ENCODE data around the gene RPL36.
"Not testable (repeated sequence)": the region's sequence is repeated elsewhere in the genome, so short reads cannot be mapped to it uniquely, and the experiment has no call there.

The RPL36 gene

DNA sequence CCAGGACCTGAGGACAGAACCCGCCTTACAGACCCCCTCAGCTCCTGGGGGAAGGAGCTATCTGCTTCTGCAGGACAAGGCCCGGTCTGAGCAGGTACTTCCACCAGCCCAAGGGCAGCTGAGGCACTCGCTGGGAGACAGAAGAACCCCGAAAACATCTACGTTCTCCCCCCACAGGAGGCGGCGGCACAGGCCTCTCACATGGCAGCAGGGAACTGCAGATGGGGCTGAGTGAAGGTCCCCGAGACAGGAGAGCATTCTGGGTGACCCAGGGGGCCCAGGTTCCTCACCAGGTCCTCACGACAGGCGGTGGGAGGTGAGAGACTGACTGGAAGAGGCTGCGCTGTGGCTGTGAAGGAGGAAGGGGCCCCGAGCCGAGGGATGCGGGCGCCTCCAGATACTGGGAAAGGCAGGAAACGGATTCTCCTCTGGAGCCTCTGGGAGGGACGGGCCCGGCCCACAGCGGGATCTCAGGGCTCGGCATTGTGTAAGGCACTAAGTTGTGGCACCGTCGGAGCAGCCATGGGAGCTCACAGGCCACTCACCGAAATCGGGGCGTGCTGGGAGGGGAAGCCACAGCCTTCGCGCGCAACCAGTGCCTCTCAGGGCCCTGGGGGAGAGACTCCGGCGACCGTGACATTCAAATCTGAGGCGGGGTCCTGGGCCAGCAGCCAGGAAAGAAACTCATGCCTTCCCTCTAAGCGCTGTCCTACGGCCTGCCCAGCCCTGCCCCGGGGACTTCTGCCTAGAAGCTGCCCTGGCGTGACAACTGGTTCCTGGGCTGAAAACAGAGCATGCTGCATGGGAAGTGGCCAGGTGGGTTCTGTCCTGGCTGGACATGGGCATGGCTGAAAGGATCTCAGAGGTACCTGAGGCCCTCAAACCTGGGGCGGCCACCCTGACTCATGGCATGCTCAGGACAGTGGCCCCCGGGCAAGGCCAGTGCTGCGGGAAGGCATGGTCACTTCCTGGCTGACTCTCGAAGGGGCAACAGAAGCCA, 14.0 kb downstream of the RPL36 start:
- DNase-seq, result no peak

DNA sequence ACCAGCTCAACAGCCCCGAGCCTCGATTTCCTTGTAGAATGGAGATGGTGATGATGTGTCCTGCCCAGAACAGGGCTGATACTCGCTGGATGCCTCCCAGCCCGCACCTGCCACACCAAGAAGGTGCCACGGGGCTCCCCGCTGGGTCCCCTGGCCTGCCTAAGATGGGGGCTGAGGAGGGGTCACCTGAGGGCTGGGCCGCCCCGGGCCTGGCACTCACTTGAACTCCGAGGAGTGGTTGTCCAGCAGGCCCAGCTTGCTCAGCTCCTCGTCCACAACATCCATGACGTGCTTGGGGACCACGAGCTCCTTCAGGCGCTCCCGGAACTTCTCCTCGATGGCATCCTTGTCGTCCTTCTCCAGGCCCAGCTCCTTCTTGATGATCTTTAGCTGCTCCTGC, 15.5 kb downstream of the RPL36 start:
- DNase-seq, result no peak

DNA sequence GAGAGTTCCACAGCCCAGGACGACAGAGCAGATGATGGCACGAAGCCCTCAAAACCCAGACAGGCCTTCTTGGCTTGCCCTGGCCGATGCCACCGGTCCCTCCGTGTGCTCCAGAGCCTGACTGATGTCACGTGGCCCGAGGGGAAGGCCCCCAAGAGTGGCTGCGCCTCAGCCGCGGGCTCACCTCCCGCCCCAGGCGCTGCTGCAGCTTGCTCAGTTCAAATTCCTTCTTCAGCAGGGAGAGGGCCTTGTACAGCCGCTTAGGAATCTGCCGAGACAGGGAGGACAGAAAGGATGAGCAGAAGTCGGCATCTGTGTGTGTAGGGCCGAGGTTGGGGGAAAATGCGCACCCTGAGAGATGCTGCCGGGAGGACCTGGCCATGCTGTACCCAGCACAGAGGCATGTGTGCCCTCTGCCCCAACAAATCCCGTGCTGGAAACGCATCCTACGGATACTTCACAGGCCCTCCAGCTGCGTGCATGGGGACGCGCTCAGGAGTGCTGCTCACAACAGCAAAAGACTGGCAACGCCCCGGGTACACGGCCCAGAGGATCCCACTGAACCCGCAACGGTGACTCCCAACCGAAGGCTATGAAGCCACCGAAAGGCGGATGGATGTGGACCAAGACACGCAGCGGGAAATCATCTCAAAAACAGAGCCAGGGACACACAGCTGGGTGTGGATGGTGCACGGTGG, 16.9 kb downstream of the RPL36 start:
- no peak for DNase-seq

DNA sequence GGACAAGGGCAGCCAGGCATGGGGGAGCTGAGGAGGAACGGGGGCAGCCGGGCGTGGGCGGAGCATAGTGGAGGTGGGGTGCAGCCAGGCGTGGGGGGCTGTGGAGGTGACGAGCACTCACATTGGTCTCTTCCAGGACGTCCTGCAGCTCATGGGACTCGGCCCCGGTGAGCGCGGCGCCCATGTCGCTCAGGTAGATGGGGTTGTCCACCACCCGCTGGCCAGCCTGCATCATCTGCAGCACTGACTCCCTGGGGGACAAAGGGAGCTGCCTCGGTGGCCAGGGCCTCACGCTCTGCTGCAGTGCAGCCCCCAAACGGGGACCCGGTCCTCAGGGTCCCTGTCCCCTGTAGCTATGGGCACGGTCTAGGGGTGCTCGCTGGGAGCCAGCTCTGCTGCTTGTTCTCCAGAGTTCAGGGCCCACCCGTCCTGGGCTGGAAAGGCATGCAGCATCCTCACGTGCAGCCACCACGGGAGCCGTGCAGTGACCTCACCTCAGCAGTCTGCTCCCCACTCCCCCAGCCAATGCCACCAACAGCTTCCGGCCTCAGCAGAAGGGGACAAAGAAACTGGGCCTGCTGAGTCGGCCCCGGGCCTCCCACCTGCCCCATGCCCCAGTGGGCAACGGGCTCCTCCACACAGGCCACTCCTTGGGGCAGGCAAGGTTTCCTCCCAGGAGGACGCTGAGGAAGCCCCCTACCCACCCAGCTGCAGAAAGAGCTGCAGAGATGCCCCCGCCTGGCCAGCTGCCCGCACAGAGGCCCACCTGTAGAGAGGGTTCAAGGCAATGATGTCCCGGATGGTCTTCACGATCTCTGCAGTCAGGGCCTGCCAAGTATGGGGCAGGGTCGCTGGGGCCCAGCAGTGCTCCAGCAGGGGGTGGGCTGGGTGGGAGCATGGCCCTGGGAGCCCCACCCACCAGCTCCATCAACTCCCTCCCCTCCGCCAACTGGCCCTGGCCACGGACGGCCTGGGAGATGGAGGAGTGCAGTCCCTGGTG, 17.8 kb downstream of the RPL36 start:
- DNase-seq, result no peak

DNA sequence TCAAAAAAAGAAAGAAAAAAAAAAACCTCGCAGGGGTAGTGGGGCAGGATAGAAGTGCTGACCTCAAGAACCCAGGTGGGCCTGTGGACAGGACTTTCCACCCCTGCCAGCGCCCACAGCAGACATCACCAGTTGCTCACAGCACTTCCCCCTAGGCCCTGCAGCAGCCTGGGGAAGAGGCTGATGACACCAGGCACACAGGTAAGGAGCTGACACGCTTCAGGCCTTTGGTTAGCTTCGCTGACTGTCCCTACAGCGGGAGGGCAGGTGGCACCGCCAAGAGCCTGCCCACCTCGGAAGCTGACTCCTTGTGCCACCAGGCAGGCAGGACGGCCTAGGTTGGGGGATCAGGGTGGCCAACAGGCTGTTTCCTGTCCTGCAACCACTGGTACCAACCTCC, 20.9 kb downstream of the RPL36 start:
- DNase-seq, result no peak

DNA sequence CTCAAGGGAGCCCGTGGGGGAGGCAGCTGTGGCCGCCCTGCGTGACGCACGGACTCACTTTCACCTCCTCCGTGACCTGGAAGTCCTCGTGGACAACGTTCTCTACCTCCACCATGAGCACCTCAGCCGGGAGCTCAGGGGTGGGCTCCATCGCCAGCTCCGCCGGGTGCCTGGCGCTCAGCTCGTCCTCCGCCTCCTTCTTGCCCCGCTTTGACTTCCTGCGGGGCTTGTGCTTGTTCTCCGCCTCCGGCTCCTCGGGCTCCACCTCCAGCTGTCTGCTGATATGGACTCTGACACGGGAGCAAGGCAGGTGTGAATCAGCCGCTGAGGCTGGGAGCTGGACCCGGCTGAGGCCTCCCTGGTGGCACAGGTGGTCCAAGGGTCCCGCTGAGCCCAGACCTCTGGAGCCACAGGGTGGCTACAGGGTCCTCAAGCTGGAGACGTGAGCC, 21.6 kb downstream of the RPL36 start:
- no peak for DNase-seq

DNA sequence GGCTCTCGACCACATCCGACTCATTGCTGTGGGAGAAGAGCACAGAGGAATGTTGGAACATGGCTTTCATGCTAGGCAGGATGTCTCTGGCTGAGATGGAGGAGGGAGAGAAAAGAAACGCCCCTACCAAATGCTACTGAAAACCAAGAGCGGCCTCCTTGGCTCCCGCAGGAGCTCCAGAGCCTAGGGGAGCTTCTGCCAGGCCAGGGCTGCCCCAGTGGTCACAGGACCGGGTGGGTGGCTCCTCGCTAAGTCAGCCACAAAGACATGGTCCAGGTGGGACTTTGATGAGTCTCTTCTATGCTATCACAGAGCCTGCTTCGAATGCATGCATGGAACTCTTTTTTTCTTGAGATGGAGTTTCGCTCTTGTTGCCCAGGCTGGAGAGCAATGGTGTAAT, 23.1 kb downstream of the RPL36 start:
- DNase-seq, result no peak

DNA sequence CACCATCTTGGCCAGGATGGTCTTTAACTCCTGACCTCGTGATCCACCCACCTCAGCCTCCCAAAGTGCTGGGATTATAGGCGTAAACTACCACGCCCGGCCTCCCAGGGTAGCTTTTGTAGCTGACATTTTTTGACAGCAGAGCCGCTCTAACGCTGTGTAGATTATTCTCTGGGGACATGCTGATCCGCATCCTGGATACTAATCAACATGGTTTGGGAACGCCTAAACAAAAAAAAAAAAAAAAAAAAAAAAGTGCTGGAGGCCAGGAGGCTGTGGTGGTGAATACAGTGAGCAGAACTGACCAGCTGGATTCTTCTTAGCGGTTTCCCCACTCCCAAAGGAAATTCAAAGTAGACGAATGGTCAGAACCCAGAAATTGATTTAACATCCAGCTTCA, 24.7 kb downstream of the RPL36 start:
- DNase-seq, result no peak

DNA sequence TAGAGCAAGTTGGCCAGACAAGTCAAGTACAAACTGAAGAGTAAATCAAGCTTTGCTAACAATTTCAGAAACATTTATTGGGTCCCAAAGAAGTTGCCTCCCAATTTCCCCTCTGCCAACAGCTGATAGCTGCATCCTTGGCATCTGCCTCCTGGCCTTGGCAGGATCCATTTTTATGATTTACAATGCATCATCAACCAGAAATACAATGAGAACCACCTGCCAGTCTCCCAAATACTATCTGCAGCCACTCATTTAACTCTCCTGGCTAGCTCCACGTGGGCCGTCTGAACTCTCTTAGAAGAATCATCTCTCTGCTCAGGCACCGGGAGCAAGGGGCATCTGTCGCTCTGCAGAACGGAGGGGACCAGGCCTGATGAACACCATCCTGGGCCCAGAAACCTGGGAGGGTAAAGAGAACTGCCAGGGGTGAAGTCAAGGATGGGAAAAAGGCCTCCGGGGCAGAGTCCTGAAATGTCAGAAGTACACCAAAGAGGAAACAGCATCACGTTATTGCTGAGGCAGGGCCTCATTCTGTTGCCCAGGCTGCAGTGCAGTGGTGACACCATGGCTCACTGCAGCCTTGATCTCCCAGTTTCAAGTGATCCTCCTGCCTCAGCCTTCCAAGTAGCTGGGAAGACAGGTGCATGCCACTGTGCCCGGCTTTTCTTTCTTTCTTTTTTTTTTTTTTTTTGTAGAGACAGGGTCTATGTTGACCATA, 27.3 kb downstream of the RPL36 start:
- DNase-seq, result no peak

DNA sequence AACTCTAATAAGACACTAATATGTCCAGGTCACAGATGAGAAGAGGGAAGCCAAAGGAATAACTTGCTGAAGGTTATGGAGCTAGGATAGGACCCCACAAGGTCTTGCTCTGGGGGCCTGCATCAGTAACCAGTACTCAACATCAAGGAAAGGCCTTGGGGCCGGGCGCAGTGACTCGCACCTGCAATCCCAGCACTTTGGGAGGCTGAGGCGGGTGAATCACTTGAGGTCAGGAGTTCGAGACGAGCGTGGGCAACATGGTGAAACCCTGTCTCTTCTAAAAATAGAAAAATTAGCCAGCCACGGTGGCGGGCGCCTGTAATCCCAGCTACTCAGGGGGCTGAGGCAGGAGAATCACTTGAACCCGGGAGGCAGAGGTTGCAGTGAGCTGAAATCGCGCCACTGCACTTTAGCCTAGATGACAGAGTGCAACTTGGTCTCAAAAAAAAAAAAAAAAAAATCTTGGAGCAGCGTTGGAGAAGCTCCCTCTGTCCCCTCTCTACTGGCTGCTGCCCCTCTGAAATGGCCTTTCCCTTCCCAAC, 28.0 kb downstream of the RPL36 start:
- no peak for DNase-seq

DNA sequence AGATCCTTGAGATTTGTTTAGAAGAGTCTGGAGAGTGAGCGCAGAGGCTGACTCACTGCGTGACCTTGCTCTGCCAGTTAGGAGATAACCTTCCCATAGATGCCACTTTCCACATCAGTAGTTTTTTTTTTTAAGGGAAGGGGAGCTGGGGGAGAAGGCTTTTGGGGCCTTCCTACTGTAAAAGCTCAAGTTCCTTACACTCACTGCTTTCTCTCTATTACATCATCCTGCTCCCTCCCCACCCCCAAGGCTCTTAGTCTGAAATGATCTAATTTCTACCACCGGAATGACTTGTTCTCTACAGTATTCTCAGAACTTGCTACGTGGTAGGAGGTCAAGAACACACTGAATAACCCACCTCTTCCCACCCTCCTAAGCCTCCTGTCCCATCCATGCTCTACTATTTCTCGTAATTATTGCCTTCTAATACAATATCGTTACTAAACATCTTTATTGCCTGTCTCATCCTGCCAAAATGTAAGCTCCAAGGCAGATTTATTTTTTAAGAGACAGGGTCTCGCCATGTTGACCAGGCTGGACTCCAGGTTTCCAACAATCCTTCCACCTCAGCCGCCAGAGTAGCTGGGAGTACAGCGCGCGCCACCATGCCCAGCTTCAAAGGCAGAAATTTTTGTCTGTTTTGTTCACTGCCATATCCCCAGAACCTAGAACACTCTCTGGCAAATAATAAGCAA, 28.6 kb downstream of the RPL36 start:
- DNase-seq, result no peak

DNA sequence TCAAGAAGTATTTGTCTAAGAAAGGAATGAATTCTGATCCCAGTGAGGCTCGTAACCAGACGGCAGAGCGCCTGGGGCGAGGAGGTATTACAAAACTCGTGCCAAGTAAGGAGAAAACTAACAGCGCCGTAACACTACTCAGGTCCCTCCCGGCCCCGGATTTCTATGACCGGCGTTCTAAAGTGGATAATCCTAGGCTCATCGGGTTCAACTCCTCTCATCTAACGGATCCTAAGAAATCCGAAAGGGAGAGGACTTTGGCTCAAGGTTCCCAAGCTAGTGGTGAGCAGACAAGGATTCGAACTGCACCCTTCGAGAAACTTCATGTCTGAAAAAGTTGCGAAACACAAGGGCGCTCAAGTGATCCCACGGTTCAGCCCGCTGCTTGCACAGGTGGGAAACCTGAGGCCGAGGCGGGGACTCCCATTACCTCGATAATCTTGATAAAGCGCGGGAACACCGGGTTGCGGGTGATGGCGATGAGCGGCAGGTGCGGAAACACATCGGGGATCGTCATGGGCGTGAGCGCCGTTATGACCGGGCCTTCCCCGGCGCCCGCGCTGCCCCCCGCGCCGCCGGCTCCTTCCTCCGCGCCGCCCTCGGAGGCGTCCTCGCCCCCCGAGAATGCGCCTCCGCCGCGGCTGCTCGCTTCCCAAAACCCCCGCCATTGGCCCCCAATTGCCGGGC, 29.3 kb downstream of the RPL36 start:
- no peak for DNase-seq

DNA sequence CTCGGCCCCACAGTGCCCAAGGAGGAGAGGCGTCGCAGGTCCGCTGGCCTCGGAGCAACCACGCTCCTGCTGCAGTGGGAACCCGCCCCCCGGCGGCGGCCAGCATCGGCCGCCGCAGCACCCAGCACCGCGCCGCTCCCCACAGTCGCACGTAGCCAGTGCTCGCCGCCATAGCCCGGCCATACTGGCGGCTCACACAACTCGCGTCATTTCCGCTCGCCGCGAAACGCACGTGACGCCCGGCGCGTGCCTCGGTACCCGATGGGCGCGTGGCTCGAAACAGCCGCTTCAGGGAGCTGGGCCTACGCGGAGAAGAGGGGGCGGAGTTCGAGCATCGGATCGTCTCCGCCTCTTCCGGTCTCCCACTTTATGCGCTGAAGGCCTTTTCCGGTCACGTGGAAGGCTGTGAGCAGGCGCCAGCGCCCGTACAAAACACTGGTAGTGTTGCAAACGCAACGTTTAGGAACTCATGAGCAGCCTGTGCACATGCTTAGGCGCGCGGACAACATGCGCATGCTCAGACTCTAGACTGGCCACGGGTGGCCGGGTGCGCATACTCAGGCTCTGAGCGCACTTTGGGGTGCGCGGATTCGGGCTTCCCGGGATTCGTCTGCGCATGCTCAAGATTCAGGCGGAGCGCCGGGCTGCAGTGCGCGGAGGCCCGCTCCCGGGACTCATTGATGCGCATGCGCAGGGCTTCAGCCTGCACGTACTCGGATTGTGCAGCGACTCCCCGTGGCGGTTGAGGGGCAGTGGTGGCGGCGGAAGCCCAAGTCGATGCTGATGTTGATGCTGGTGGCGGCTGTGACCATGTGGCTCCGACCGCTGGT, 30.1 kb downstream of the RPL36 start, which contains the start of the genes CATSPERD and LONP1:
CATSPERD (plus strand) TSS at position 677 of the 830 bp plus-strand sequence; CDS start at position 778, 101 bp downstream.
LONP1 (minus strand) TSS at position 186 of the 830 bp plus-strand sequence; CDS start at position 172, 14 bp downstream.
- DNase-seq, result peak; percentile 88 to 100 (median 98)

DNA sequence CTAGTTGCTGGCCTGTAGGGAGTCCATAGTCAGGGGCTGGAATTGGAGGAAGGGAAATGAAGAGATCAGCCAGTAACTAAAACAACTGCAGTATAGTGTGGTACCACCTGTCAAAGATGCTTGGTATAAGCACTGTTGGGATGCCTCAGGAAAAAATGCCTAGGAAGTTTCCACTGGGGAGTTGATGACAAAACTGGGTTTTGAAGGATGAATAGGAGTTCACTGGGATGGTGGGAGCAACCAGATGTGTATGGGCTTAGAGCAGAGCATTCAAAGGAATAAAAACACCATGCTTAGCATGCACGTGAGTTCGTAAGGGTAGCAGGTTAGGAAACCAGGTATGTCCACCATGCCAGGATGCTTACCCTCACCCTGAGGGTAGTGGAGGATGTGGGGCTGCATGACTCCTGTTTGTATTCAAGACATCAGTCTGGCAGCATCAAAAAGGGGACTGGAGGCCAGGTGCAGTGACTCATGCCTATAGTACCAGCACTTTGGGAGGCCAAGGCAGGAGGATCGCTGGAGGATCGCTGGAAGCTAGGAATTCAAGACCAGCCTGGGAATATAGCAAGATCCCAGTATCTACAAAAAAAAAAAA, 37.5 kb downstream of the RPL36 start:
- DNase-seq, result no peak

DNA sequence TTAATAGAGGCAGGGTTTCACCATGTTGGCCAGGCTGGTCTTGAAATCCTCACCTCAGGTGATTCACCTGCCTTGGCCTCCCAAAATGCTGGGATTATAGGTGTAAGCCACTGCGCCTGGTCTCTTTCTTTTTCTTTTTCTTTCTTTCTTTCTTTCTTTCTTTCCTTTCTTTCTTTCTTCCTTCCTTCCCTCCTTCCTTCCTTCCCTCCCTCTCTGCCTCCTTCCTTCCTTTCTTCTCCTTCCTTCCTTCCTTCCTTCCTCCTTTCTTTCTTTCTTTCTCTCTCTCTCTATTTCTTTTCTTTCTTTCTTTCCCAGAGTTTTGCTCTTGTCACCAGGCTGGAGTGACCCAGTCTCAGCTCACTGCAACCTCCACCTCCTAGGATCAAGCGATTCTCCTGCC, 43.1 kb downstream of the RPL36 start:
- not testable (repeated sequence) for DNase-seq

DNA sequence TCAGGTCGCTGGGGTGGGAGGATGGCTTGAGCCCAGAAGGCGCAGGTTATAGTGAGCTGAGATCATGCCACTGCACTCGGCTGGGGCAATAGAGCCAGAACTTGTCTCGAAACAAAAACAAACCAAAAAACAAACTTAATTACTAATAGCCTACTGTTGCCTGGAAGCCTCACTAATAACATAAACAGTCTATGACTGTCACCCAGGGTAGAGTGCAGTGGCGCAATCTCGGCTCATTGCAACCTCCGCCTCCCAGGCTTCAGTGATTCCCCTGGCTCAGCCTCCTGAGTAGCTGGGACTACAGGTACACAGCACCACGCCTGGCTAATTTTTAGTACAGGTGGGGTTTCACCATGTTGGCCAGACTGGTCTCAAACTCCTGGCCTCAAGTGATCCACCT, 48.3 kb downstream of the RPL36 start:
- DNase-seq, result no peak
